Activated effector memory CD4-positive, alpha-beta T cell treated with Interleukin-2 at 50 U/mL for 16 hours (primary cell): ENCODE data around the gene DQX1.

Experiments
- DNase-seq: peaks from one replicate; pipeline ENCODE4 v3.0.0-alpha.2; 2020

DQX1 gene

DNA sequence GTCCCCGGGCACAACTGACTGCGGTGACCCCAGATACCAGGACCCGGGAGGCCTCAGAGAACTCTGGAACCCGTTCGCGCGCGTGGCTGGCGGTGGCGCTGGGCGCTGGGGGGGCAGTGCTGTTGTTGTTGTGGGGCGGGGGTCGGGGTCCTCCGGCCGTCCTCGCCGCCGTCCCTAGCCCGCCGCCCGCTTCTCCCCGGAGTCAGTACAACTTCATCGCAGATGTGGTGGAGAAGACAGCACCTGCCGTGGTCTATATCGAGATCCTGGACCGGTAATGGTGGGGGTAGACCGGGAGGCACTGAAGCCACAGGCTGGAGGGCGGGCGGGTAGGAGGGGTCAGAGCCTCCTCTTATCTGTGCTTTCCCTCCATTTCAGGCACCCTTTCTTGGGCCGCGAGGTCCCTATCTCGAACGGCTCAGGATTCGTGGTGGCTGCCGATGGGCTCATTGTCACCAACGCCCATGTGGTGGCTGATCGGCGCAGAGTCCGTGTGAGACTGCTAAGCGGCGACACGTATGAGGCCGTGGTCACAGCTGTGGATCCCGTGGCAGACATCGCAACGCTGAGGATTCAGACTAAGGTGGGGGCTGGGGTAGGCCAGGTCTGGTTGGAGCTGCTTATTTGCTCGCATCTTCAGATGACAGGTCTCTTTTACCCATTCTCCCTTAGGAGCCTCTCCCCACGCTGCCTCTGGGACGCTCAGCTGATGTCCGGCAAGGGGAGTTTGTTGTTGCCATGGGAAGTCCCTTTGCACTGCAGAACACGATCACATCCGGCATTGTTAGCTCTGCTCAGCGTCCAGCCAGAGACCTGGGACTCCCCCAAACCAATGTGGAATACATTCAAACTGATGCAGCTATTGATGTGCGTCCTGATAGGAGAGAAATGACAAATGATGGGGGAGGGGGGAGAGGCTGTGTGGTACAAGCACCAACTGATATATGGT lies 4.5 kb upstream of the DQX1 start:
- DNase-seq: peak; percentile 29

DNA sequence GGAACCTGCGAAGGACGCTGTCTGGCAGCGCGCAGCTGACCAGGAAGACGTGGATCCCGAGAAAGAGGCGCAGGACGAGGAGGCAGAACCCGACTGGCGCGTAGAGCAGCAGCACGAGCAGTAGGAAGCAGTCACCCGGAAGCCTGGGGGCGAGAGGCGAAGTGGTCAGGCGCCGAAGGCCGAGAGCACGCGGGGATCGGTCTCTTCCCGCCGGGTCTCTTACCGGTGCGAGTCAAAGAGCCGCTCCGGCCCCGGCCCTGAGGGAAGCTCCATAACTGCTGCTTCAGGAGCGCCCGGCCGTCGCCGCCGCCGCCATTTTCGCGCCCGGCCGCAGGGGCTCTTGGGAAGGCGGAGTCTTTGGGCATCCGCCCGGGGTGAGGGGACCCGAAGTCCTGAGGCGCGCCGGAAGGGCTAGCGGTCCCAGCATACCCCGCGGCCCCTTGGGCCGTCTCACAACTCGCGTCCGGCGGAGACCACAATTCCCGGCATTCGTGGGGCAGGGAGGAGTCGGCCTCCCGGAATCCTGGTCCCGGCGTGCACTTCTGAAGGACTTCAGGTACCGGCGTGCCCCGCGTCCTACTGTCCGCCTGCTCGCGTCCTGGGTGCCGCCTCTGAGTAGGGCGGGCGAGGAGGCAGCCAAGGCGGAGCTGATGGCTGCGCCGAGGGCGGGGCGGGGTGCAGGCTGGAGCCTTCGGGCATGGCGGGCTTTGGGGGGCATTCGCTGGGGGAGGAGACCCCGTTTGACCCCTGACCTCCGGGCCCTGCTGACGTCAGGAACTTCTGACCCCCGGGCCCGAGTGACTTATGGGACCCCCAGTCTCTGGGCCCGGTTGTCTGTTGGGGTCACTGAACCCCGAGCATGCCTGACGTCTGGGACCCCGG lies 3.6 kb upstream of the DQX1 start, which contains the start of the genes AUP1 and HTRA2:
Gene AUP1, minus strand, starts transcription at position 350 of the 882 bp plus-strand sequence. Its CDS starts 77 bp downstream, at position 273.
Gene HTRA2, plus strand, starts transcription at position 577 of the 882 bp plus-strand sequence. Its CDS starts 74 bp downstream, at position 651.
- peak; percentile 83 for DNase-seq

DNA sequence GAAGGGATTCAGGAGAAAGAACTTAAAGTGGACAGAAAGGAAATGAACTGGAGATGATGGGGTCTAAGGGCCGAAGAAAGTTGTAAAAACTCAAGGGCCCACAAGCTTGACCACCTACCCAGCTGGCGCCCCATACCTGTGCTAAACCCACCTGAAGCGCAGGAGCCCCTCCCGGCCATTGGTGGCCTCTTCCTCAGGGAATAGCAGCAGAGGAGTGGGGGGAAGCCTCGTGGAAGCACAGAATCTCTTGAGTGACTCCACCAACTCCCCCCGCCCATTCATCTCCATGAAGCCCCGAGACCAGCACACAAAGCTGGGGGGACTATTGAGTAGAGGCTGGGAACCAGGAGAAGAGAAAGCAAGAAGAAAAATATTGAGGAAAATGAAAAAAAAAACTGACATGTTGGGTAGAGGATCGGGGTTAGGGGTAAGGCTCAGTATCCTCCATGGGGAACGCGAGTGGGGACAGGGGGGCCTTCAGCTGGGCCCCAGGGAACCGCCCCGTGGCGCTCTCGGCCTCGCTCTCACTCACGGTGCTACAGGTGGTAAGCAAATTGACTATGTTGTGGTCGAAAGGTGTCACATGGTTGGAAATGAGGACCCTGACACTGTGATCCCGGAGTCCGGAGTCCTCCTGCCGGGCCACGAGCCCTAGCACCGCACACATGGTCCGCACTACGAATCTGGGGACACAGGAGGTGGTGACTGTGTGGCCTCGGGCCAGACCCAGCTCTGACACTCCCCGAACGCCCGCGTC lies 2.7 kb upstream of the DQX1 start:
- no peak for DNase-seq

DNA sequence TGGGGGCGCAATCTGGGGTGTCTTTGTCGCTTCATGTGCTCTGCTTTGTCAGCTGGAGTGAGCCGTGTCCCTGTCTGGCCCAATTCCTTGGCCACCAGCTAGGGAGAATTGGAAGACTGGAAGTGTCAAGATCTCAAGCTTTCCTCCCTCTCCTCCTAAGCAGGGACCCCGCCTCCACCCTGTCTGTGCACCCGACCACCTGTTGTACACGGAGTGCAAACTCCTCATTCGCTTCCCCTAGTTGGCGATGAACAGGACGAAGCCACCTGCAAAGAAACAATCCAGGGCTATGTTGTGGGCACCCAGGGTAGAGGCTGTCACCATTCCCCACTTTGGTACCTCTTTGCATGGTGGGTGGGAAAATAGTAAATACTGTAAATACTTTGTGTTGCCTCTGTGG lies 1.7 kb upstream of the DQX1 start:
- DNase-seq: no peak

DNA sequence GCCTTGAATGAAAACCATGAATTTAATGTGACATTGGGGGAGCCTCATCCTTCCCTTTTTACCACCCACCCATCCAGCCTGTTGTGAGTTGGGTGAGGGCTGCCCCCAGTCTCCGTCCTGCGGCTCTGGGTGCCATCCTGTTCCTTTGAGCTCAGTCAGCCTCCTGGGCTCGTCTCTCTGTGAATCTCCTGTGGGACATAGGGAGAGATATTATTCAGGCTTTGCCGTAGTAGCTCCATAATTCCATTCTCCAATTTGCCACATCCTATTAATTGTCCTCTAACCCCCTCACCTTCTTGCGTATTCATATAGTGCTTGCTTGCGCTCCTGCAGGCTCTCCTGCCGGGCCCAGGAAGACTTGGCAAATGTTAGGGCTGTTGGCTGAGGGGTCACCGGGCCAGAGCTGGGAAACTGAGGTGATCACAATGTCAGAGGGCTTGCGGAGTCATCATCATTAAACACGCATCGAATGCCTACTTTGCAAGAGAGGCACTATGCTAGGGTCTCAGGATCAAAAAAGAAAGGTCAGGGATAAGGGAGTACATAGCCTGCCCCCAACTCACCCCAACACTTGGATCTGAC lies 709 bp upstream of the DQX1 start:
- DNase-seq: no peak

DNA sequence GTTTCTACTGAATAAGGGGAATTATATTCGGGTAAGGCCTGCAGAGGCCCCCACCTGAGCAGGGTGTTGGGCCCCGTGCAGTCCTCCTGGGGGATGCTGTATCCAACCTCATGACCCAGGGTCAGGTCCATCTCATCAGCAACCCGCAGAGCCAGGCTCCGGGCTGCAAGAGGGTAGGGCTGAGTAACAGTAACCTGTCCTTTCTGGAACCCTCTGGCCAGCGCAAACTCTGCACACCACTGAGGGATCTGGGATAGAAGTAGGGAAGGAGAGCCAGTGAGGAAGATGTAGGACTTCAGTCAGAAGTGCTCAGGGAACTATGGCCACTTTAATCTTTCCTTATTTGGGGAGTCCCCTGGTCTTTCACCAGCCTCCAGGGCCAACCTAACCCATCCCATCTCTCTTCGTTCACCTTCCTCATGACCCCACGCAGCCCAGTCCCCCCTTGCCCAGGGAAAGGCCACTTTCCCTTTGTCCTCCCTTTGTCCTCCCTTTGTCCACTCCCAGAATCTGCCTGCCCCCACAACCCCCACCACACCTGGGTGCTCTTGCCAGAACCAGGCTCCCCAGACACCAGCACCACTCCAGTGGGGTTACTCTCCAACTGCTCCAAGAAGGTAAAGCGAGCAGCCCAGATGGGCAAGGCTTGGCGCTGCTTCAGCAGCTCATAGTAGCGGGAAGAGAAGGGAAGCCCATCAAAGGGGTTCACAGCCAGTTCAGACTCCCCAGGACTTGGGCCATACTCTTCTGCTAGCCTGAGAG lies 895 bp downstream of the DQX1 start:
- no peak for DNase-seq

DNA sequence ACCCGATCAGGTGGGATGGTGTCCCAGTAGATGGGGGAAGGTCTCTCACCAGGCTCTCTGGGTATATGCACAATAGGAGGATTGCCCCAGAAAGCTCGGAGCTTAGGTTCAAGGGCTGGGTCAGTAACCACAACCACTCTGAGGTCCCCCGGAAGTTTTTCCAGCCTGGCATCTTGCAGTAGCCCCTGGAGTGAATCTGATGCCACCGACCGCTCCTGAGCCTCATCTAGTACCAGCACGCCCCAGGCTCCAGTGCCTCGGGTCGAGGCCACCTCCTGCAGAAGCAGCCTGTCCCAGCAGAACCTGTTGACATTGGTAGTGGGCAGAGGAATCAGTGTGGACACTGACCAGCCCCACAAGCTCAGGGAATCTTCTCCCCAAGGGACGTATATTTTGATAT lies 2.0 kb downstream of the DQX1 start:
- no peak for DNase-seq

DNA sequence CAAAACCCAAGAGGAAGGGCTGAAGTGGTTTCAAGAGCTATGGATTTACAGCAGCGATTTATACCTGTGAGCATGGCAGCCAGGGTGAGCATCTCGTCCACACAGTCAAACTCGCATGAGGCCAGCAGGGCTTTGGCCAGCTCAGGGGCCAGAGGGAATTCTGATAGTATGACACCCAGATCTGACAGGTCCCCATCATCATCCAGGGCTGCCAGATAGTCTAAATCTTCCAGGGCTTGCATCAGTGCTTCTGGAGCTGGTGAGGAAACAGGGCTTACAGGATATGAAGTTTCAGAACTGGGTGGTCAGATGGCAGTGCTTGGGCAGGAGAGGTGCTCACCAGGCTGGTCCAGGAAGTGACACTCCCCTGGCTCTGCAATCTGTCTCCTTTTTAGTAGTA lies 3.5 kb downstream of the DQX1 start:
- DNase-seq: no peak

DNA sequence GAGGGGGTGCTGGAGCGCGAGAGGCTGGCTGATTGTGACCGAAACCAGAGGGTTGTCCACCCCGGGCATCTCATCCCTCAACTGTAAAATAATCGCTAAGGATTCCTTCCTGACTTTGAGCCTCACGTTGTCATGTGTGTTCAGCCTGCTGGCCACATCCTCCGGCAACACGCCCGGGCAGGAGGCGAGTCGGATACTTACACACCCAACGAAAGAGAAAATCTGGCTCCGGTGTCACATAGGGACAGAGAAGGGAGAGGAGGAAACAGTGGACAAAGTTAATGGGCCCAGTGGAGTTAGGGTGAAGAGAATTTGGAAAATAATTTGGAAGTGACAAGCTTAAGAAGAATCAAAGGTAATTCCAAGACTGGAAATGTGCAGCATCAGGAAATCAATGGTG lies 9.4 kb downstream of the DQX1 start:
- no peak for DNase-seq

DNA sequence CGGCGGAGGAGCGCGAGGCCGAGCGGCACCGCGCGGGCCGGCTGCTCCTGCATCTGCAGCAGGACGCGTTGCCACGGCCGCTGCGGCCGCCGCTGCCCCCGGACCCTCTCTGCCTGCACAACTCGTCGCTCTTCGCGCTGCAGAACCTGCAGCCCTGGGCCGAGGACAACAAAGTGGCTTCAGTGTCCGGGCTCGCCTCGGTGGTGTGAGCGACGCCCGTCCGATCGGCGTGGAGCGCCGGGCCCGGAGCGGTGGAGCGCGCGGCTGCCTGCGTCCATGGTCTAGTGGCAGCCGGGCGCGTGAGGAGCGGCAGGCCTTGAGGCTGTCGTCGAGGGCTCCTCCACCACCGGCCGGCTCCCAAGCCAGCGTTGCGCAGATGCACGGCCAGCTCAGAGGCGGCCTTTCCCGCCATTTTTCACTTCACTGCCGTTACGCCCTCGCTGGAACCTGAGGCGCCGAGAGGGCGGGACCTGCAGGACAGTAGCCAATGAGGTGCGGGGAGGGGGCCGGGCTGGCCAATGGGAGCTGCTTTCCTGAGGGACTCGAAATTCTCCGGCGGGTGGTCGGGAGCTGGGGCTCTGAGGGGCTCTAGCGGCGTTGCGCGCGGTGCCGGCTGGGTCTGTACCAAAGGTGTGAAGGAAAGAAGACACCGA lies 9.9 kb downstream of the DQX1 start:
- peak; percentile 63 for DNase-seq

DNA sequence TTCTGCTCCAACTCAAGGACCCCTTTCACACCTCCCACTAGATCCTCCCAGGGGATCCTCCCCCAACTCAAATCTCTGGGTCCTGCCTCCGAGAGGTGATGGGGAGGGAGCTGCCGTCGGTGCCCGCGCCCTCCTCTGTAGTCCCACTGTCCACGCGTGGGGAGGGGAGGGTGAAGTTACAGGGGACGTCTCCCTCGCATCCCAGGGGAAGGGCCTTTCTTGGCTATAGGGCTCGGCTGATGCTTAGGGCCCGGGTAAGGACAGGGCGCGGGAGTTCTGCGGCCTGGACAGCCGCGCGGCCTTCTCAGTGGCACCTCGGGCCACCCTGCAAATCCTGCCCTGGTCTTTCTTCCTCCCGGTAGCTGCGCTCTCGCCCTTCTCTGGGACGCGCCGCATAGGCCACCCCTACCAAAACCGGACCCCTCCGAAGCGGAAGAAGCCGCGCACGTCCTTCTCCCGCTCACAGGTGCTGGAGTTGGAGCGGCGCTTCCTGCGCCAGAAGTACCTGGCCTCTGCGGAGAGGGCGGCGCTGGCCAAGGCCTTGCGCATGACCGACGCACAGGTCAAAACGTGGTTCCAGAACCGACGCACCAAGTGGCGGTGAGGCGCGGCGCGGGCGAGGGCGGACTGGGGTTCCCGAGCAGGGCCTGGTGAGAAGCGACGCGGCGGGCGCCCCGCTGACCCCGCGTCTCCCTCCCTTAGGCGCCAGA lies 10.6 kb downstream of the DQX1 start:
- no peak for DNase-seq

DNA sequence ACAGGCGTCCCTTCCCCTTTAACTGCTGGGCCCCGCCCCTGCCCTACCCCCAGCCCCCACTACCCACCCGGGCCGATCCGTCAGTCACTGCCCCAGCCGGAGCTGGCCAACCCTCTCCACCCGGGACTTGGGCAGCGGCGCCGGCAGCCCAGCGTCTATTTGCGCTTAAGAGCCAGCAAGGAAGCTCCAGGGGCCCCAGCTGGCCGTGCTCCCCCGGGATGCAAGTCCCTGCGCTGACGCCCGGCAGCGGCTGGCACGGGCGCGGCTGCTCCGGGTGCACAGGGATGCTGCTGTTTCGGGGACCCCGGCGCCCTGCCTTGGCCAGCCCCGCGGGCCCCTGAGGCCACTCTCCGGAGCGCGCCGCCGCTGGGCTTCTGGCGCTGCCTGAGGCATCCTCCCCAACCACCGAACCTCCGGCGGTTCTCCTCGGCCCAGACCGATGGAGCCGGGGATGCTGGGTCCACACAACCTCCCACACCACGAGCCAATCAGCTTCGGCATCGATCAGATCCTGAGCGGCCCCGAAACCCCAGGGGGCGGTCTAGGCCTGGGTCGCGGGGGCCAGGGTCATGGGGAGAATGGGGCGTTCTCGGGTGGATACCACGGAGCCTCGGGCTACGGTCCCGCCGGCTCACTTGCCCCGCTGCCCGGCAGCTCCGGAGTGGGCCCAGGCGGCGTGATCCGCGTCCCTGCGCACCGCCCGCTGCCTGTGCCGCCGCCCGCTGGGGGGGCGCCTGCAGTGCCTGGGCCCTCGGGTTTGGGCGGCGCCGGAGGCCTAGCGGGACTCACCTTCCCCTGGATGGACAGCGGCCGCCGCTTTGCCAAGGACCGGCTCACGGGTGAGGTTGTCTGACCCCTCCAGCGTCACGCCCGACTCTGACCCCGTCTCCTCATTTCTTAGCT lies 11.4 kb downstream of the DQX1 start, which contains the start of gene TLX2:
Gene TLX2, plus strand, starts transcription at position 83 of the 903 bp plus-strand sequence. Its CDS starts 357 bp downstream, at position 440.
- DNase-seq: no peak

DNA sequence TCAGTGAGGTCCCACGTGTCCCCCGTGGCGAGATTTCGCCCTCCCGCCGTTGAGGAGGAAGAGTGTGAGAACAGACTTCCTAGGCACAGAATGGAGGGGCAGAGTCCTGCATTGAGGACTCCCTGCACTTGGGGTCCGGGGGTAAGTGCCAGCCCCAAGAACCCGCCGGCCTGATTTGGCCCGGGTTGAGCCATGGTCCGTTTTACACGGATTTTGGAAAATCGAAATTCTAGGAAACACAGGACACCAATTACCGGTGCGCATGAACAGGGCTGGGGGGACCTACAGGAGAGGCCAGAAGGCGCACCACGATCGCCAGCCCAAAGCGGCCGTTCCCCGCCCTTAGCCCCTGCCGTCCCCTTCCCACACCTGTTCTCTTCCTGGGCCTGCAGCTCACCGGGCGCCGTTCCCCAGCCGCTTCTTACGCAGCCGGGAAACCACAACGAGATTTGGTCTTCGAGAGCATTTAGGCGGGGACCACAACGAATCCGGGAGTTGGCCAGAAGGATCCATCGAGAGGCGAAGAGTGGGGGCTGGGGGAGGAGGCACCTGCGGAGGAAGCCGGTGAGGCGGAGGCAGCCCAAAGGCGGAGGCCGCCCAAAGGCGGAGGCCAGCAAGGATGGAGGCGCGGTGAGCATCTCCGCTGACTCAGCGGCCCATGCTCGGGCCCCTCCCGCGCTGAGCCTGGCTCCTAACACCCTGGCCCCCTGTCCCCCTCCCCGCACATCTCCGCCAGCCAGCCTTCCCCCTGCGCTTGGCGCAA lies 12.2 kb downstream of the DQX1 start:
- DNase-seq: no peak

DNA sequence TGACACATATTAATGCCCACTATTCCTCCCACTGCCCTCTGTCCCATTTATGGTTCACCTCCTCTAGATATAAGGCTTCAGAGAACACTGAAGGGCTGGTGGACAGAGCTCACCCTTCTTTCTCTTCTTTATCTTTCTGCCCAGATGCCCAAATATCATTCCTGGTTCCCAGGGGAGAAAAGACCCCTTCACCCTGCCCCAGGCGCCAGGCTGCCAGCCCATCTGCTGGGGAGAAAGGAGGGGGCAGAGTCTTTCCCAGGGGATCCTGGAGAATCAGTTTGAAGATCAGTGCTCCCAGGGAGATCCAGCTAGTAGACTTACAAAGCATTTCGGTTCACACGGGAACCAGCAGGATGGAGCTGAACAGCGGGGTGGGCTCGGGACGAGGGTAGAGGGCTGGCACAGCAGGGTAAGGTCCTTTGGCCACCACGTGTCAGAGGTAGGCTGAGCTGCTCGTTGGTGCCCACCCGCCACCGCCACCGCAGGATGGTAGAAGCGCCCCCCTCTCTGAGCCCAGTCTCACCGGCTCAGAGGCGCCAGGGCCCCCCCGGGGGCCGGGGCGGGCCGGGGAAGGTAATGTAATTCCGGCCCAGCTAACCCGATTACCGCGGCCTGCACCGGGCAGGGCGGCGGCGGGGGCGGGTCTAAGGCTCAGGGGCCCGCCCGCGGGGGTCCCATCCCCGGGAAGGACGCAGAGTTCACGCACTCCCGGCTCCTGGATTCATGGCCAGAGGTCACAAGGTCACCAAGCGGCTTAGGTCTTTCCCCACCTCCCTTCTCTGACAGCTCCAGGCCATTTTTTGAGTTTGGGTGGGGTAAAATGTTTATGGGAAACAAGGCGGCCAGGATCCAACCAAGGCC lies 13.1 kb downstream of the DQX1 start:
- DNase-seq: no peak

DNA sequence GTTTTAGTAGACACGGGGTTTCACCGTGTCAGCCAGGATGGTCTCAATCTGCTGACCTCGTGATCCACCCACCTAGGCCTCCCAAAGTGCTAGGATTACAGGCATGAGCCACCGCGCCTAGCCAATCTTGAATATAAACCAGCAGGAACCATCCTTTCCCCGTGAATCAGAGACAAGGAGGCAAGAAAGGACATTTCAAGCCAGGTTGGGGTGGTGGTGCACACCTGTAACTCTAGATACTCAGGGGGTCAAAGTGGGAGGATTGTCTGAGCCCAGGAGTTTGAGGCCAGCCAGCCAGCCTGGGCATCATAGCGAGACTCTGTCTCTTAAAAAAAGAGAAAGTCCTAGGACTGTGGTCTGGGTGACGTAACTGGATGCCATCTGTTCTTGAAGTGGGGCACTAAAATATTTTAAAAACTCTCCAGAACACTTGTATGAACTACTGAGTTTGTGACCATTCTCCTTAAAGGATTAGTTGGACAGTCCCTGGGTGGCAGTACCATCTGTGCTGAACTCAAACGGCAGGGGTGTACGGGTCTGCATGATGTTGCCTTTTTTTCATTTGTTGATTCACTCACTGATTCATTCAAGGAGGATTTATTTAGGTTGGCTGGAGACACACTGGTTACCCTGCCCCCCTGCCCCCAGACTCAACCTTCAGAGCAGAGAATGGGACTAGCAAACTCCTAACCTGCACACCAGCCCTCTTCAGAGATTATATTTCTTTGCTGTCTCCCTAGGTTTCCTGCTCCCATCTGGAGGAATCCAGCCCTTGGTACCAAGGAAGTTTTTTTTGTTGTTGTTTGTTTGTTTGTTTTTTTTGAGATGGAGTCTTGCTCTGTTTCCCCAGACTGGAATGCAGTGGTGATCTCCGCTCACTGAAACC lies 14.7 kb downstream of the DQX1 start:
- DNase-seq: no peak

DNA sequence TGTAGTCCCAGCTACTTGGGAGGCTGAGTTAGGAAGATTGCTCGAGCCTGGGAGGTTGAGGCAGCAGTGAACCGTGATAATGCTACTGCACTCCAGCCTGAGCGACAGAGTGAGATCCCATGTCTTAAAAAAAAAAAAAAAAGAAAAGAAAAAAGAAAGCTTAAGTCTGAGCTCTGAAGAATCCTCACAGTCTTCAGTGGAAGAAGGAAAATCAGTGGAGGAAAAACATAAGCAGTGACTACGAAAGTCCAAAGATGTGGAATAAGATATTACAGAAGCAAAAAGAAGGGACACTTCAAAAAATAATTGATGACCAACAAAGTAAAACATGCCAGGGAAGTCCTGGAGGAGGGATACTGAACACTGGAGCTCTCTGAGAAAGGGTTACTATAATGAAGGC lies 15.8 kb downstream of the DQX1 start:
- DNase-seq: no peak
